A549 (cell line): Measurements from ENCODE around the gene GGCX. TPM values are rescaled to one million over a fixed set of nuclear protein-coding genes. Genes with fewer than 3 reads are reported as not detected.

ENCODE experiments used
- ATAC-seq, 2 experiments: fragments of 200-7000 bp in 1 of 2; fragments of >200 bp in 1 of 2; cut with Nextera tagmentation in 1 of 2; cut with Tn5 transposase in 1 of 2; 3 replicates each; pipeline versions ENCODE4 v1.8.0 to v1.9.1; 2018 to 2020; ENCODE audit warnings: mild to moderate bottlenecking in 1 of 2, moderate library complexity in 1 of 2
- CTCF ChIA-PET: fragments of 300-600 bp; sonication (Branson Sonifier 250); formaldehyde crosslinking; extraction: SDS; loops from one replicate; lab custom pipeline; 2021; ENCODE audit warnings: antibody characterized with exemption, inconsistent platforms; lab: Yijun Ruan, JAX
- POLR2A ChIA-PET: fragments of 350-600 bp; formaldehyde crosslinking; extraction: SDS; loops from one replicate; lab custom pipeline; 2021; ENCODE audit warnings: antibody characterized with exemption, inconsistent platforms; lab: Yijun Ruan, JAX
- DNase-seq, 2 experiments: peaks; one replicate each; pipeline versions ENCODE4 v3.0.0 to v3.0.0-alpha.2; 2011 to 2016; ENCODE audit warnings: low read depth in 1 of 2, low spot score in 1 of 2
- FAIRE-seq: peaks from 2 replicates; lab custom pipeline; 2011; peaks lifted over from hg19 to GRCh38; lab: Jason Lieb, UNC
- H3K27ac ChIP-seq, 2 experiments: fragments of >200 bp; sonication (Bioruptor Twin); formaldehyde crosslinking; 3 replicates each; pipeline ENCODE4 v1.5.1; 2016 to 2017
- H3K4me1 ChIP-seq: fragments of >200 bp; sonication (Bioruptor Twin); formaldehyde crosslinking; 3 replicates; pipeline ENCODE4 v1.6.1; 2016
- H3K4me2 ChIP-seq: fragments of >200 bp; sonication (Bioruptor Twin); formaldehyde crosslinking; 3 replicates; pipeline ENCODE4 v1.6.1; 2016
- H3K4me3 ChIP-seq: fragments of >200 bp; sonication (Bioruptor Twin); formaldehyde crosslinking; 3 replicates; pipeline ENCODE4 v1.5.1; 2016
- H3K9me3 ChIP-seq: fragments of >200 bp; sonication (Bioruptor Twin); formaldehyde crosslinking; 3 replicates; pipeline ENCODE4 v1.6.1; 2016
- EHF ChIP-seq: fragments of 250-450 bp; sonication (Bioruptor Pico); IDR thresholded peaks from 2 replicates; pipeline ENCODE4 v1.5.0; 2020; ENCODE audit warnings: mild to moderate bottlenecking
- GATA3 ChIP-seq: IDR thresholded peaks from 2 replicates; pipeline ENCODE4 v1.6.1; 2012; ENCODE audit warnings: borderline replicate concordance
- HDAC2 ChIP-seq: fragments of 200-600 bp; sonication (generic); IDR thresholded peaks from 2 replicates; pipeline ENCODE4 v1.6.1; 2016
- HEYL ChIP-seq: fragments of 250-450 bp; sonication (Bioruptor Pico); IDR thresholded peaks from 2 replicates; pipeline ENCODE4 v1.8.0; 2021; ENCODE audit warnings: mild to moderate bottlenecking, moderate library complexity
- HOXB13 ChIP-seq: fragments of 250-450 bp; sonication (Bioruptor Pico); IDR thresholded peaks from 2 replicates; pipeline ENCODE4 v1.5.0; 2020; ENCODE audit warnings: low read depth, mild to moderate bottlenecking, moderate library complexity
- HOXB5 ChIP-seq: fragments of 250-450 bp; sonication (Bioruptor Pico); IDR thresholded peaks from 2 replicates; pipeline ENCODE4 v1.5.0; 2020; ENCODE audit warnings: mild to moderate bottlenecking, moderate library complexity
- MYC ChIP-seq: IDR thresholded peaks from 2 replicates; pipeline ENCODE4 v1.6.1; 2012; ENCODE audit warnings: mild to moderate bottlenecking, inconsistent platforms, low read length, improper control_type of control experiment, borderline replicate concordance
- NFE2L2 ChIP-seq: fragments of 150-350 bp; conservative IDR thresholded peaks from 2 replicates; pipeline ENCODE4 v1.6.1; 2014; ENCODE audit warnings: low read length
- NPAS2 ChIP-seq: fragments of 250-450 bp; sonication (Bioruptor Pico); IDR thresholded peaks from 2 replicates; pipeline ENCODE4 v1.8.0; 2022; ENCODE audit warnings: mild to moderate bottlenecking, moderate library complexity, borderline replicate concordance
- POLR2AphosphoS2 ChIP-seq: conservative IDR thresholded peaks from 2 replicates; pipeline ENCODE4 v1.6.1; 2012; ENCODE audit warnings: low read length, improper control_type of control experiment, inconsistent platforms
- RARB ChIP-seq: fragments of 250-450 bp; sonication (Bioruptor Pico); IDR thresholded peaks from 2 replicates; pipeline ENCODE4 v1.8.0; 2021; ENCODE audit warnings: mild to moderate bottlenecking, moderate library complexity
- RNF2 ChIP-seq: fragments of 200-600 bp; sonication (generic); IDR thresholded peaks from 2 replicates; pipeline ENCODE4 v1.6.1; 2016; ENCODE audit warnings: low read depth, mild to moderate bottlenecking, antibody characterized with exemption, moderate library complexity, borderline replicate concordance
- SREBF2 ChIP-seq: fragments of 450-650 bp; IDR thresholded peaks from 2 replicates; pipeline ENCODE4 v1.6.1; 2014; ENCODE audit warnings: mild to moderate bottlenecking, moderate library complexity
- WGBS: methylation state at CpG from one replicate; pipeline ENCODE4 v1.1.6; 2017; ENCODE audit errors: missing lambda C conversion rate; 5-methylcytosine and 5-hydroxymethylcytosine counted together
- polyA plus RNA-seq, 4 experiments: library from polyadenylated mRNA; depleted of rRNA in 3 of 4; stranded (reverse); fragments of >200 nt; fragmentation: RNase III in 1 of 4; extraction: RNeasy Plus Mini Kit Qiagen cat#74134 plus additional on column Dnase treatment in 1 of 4; gene quantifications; 2 replicates in 3 of 4; 3 replicates in 1 of 4; pipeline ENCODE4 v1.2.3, GENCODE V29; 2011 to 2017
- TF ChIP-seq, protein P1 (sequence below): fragments of >200 bp; sonication (Bioruptor Twin); formaldehyde crosslinking; IDR thresholded peaks from 2 replicates; pipeline ENCODE4 v1.6.1; 2016
- TF ChIP-seq, protein P2 (sequence below): IDR thresholded peaks from 2 replicates; pipeline ENCODE4 v1.6.1; 2012
- TF ChIP-seq, protein P3 (sequence below): IDR thresholded peaks from 2 replicates; pipeline ENCODE4 v1.6.1; 2012
- TF ChIP-seq, protein P4 (sequence below): fragments of >200 bp; sonication (Bioruptor Twin); formaldehyde crosslinking; IDR thresholded peaks from 3 replicates; pipeline ENCODE4 v1.6.1; 2016
- TF ChIP-seq, protein P5 (sequence below): fragments of 250-450 bp; sonication (Bioruptor Pico); IDR thresholded peaks from 2 replicates; pipeline ENCODE4 v1.5.0; 2021; ENCODE audit warnings: mild to moderate bottlenecking, moderate library complexity, borderline replicate concordance
- TF ChIP-seq, protein P6 (sequence below): fragments of >200 bp; sonication (Bioruptor Twin); formaldehyde crosslinking; IDR thresholded peaks from 3 replicates; pipeline ENCODE4 v1.5.1; 2016

Gene GGCX
- polyA plus RNA-seq, 2 of the 4 experiments (the other 2 are of a cell fraction), result 39.0 to 55.1 TPM

DNA sequence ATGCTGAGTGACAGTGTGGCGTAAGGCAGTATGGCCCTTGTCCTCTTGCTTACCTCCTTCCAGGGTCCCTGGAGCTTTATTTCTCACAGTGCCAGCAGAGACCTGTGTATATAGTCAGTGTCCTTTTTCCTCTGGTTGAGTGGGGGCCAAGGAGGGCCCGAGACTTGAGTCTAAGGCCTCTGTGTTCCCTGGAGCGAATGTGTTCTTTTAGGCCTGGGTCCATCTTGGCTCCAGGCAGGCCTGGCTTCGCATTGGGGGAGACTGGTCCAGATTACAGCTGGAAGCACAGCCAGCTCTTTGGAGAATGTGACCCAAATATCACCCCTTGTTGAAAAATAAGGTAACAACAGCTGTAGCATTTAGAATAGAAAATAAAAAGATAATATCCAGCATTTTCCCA lies 27.9 kb upstream of the GGCX start:
- ChIA-PET POLR2A (no interaction called here), CTCF (interaction anchor here (0.5 to 2.1 kb wide), 7 partner anchors 17 to 198 kb away, joined by 3 to 5 read pairs (median 3); no protein-coding TSS in a partner anchor)
- peaks cover 19% of the 10 kb centered on the region for H3K4me1 ChIP-seq
- H3K4me3 ChIP-seq, result no peak overlapping the region
- H3K9me3 ChIP-seq, result no peaks in the 10 kb centered on the region
- no peak for FAIRE-seq
- TF ChIP-seq, protein P1, sequence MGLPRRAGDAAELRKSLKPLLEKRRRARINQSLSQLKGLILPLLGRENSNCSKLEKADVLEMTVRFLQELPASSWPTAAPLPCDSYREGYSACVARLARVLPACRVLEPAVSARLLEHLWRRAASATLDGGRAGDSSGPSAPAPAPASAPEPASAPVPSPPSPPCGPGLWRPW, result no peak
- TF ChIP-seq, protein P2, sequence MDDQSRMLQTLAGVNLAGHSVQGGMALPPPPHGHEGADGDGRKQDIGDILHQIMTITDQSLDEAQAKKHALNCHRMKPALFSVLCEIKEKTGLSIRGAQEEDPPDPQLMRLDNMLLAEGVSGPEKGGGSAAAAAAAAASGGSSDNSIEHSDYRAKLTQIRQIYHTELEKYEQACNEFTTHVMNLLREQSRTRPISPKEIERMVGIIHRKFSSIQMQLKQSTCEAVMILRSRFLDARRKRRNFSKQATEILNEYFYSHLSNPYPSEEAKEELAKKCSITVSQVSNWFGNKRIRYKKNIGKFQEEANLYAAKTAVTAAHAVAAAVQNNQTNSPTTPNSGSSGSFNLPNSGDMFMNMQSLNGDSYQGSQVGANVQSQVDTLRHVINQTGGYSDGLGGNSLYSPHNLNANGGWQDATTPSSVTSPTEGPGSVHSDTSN, result no peak
- TF ChIP-seq MYC (no peak), HOXB13 (CRISPR knock-in tag) (no peak), HEYL (CRISPR knock-in tag) (no peak), HOXB5 (no peak), HDAC2 (no peak), GATA3 (no peak), NFE2L2 (no peak), EHF (no peak), RARB (no peak)
- TF ChIP-seq, protein P3, sequence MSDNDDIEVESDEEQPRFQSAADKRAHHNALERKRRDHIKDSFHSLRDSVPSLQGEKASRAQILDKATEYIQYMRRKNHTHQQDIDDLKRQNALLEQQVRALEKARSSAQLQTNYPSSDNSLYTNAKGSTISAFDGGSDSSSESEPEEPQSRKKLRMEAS, result no peak
- TF ChIP-seq, protein P4, sequence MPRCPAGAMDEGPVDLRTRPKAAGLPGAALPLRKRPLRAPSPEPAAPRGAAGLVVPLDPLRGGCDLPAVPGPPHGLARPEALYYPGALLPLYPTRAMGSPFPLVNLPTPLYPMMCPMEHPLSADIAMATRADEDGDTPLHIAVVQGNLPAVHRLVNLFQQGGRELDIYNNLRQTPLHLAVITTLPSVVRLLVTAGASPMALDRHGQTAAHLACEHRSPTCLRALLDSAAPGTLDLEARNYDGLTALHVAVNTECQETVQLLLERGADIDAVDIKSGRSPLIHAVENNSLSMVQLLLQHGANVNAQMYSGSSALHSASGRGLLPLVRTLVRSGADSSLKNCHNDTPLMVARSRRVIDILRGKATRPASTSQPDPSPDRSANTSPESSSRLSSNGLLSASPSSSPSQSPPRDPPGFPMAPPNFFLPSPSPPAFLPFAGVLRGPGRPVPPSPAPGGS, result no peak
- TF ChIP-seq, protein P5, sequence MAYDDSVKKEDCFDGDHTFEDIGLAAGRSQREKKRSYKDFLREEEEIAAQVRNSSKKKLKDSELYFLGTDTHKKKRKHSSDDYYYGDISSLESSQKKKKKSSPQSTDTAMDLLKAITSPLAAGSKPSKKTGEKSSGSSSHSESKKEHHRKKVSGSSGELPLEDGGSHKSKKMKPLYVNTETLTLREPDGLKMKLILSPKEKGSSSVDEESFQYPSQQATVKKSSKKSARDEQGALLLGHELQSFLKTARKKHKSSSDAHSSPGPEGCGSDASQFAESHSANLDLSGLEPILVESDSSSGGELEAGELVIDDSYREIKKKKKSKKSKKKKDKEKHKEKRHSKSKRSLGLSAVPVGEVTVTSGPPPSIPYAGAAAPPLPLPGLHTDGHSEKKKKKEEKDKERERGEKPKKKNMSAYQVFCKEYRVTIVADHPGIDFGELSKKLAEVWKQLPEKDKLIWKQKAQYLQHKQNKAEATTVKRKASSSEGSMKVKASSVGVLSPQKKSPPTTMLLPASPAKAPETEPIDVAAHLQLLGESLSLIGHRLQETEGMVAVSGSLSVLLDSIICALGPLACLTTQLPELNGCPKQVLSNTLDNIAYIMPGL (CRISPR knock-in tag), result no peak
- ATAC-seq, result no peak
- no peak overlapping the region for H3K4me2 ChIP-seq
- DNase-seq, result no peak
- WGBS, result 80% methylated on average over 4 of the region's 4 CpGs
- H3K27ac ChIP-seq, result no peak overlapping the region

DNA sequence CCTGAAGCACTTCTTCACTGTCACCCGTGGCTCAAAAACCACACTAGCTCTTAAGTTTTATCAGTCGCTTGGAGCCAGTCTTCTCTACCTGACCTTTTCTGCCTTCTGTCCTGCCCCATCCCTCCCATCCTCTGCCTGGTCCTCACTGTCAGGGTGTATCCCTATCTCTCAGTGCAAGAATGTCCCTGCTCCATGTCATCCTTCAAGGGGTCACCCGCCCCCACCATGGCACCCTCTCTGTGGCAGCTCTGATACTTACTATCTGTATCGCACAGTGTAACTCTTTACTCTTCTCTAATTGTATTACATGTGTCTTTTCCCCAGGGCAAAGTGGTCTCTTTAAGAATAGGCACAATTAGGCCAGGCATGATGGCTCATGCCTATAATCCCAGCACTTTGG lies 27.4 kb upstream of the GGCX start:
- ChIA-PET POLR2A (no interaction called here), CTCF (interaction anchor here (0.5 to 2.1 kb wide), 6 partner anchors 17 to 198 kb away, joined by 3 to 5 read pairs (median 3); no protein-coding TSS in a partner anchor)
- Histone ChIP-seq H3K27ac (no peak overlapping the region), H3K9me3 (no peaks in the 10 kb centered on the region), H3K4me3 (no peak overlapping the region), H3K4me1 (peaks cover 19% of the 10 kb centered on the region), H3K4me2 (no peak overlapping the region)
- FAIRE-seq (no peak), DNase-seq (no peak), ATAC-seq (no peak)
- TF ChIP-seq RNF2 (no peak), SREBF2 (no peak), NPAS2 (CRISPR knock-in tag) (no peak), HEYL (CRISPR knock-in tag) (no peak), POLR2AphosphoS2 (no peak)
- TF ChIP-seq, protein P6, sequence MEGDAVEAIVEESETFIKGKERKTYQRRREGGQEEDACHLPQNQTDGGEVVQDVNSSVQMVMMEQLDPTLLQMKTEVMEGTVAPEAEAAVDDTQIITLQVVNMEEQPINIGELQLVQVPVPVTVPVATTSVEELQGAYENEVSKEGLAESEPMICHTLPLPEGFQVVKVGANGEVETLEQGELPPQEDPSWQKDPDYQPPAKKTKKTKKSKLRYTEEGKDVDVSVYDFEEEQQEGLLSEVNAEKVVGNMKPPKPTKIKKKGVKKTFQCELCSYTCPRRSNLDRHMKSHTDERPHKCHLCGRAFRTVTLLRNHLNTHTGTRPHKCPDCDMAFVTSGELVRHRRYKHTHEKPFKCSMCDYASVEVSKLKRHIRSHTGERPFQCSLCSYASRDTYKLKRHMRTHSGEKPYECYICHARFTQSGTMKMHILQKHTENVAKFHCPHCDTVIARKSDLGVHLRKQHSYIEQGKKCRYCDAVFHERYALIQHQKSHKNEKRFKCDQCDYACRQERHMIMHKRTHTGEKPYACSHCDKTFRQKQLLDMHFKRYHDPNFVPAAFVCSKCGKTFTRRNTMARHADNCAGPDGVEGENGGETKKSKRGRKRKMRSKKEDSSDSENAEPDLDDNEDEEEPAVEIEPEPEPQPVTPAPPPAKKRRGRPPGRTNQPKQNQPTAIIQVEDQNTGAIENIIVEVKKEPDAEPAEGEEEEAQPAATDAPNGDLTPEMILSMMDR, result no peak
- TF ChIP-seq, protein P3, result no peak
- TF ChIP-seq, all 56 proteins: peak for 0
- 69% methylated on average over 4 of the region's 4 CpGs for WGBS
